Measurements from ENCODE around the gene TOB1.

DNA sequence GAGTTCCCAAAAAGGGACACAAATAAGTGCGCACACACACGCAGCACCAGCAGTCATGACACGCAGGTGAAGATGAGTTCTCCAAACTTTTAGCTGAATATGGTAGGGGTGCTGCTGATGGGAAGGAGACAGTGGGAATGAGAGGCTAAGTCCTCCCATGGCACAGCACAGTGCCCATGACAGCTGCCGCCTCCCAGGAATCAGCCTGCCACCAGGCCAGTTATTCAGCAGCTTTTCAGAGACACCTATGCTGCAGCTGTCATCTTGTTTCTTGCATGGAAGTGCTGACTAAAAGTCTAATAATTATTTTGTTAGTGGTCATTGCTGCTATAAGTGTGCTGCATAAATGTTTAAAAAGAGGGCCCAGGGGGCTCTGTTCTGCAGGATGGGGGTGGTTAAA lies 18.6 kb downstream of the TOB1 start:
- TF ChIP-seq, protein P1, sequence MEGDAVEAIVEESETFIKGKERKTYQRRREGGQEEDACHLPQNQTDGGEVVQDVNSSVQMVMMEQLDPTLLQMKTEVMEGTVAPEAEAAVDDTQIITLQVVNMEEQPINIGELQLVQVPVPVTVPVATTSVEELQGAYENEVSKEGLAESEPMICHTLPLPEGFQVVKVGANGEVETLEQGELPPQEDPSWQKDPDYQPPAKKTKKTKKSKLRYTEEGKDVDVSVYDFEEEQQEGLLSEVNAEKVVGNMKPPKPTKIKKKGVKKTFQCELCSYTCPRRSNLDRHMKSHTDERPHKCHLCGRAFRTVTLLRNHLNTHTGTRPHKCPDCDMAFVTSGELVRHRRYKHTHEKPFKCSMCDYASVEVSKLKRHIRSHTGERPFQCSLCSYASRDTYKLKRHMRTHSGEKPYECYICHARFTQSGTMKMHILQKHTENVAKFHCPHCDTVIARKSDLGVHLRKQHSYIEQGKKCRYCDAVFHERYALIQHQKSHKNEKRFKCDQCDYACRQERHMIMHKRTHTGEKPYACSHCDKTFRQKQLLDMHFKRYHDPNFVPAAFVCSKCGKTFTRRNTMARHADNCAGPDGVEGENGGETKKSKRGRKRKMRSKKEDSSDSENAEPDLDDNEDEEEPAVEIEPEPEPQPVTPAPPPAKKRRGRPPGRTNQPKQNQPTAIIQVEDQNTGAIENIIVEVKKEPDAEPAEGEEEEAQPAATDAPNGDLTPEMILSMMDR (IDR thresholded peaks at IDR 0.05): no peak
- TF ChIP-seq YY1 (IDR thresholded peaks at IDR 0.05; ENCODE audit: low read depth) (no peak), TAF1 (IDR thresholded peaks at IDR 0.05; ENCODE audit: borderline replicate concordance, low read depth, low read length) (no peak), EZH2phosphoT487 (IDR thresholded peaks at IDR 0.05; ENCODE audit: borderline replicate concordance, low read depth) (no peak), SIN3A (IDR thresholded peaks at IDR 0.05; ENCODE audit: borderline replicate concordance, low read depth, low read length) (no peak), GABPA (IDR thresholded peaks at IDR 0.05; ENCODE audit: low read depth) (no peak)
- TF ChIP-seq, protein P2, sequence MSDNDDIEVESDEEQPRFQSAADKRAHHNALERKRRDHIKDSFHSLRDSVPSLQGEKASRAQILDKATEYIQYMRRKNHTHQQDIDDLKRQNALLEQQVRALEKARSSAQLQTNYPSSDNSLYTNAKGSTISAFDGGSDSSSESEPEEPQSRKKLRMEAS (IDR thresholded peaks at IDR 0.05; ENCODE audit: low read depth): no peak
- TF ChIP-seq, protein P3, sequence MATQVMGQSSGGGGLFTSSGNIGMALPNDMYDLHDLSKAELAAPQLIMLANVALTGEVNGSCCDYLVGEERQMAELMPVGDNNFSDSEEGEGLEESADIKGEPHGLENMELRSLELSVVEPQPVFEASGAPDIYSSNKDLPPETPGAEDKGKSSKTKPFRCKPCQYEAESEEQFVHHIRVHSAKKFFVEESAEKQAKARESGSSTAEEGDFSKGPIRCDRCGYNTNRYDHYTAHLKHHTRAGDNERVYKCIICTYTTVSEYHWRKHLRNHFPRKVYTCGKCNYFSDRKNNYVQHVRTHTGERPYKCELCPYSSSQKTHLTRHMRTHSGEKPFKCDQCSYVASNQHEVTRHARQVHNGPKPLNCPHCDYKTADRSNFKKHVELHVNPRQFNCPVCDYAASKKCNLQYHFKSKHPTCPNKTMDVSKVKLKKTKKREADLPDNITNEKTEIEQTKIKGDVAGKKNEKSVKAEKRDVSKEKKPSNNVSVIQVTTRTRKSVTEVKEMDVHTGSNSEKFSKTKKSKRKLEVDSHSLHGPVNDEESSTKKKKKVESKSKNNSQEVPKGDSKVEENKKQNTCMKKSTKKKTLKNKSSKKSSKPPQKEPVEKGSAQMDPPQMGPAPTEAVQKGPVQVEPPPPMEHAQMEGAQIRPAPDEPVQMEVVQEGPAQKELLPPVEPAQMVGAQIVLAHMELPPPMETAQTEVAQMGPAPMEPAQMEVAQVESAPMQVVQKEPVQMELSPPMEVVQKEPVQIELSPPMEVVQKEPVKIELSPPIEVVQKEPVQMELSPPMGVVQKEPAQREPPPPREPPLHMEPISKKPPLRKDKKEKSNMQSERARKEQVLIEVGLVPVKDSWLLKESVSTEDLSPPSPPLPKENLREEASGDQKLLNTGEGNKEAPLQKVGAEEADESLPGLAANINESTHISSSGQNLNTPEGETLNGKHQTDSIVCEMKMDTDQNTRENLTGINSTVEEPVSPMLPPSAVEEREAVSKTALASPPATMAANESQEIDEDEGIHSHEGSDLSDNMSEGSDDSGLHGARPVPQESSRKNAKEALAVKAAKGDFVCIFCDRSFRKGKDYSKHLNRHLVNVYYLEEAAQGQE (IDR thresholded peaks at IDR 0.05; ENCODE audit: low read depth, low read length): no peak
